Endothelial cell of umbilical vein (primary cell): ENCODE measurements around the gene ADGRF3. TPM values are rescaled to one million over a fixed set of nuclear protein-coding genes. Genes with fewer than 3 reads are reported as not detected.
"Not testable (repeated sequence)": the region's sequence is repeated elsewhere in the genome, so short reads cannot be mapped to it uniquely, and the experiment has no call there.

Experiments
- BruUV-seq: library from RNA; stranded (reverse); fragments of 400-500 nt; replicated peaks from 2 replicates; lab custom pipeline; 2021; lab: Mats Ljungman, UMichigan
- CTCF ChIA-PET: fragments of 300-600, 350-600 bp; sonication (Branson Sonifier 250); formaldehyde crosslinking; loops from one replicate; lab custom pipeline; 2021; ENCODE audit warnings: antibody characterized with exemption, inconsistent platforms; lab: Charles Lee
- POLR2A ChIA-PET: fragments of 300-600, 350-600 bp; sonication (Branson Sonifier 250); formaldehyde crosslinking; loops from one replicate; lab custom pipeline; 2021; ENCODE audit warnings: antibody characterized with exemption, inconsistent platforms; lab: Charles Lee
- DNase-seq: peaks from one replicate; pipeline ENCODE4 v3.0.0-alpha.2; 2011; ENCODE audit warnings: low read depth, low spot score
- FAIRE-seq: peaks from 2 replicates; lab custom pipeline; 2011; peaks lifted over from hg19 to GRCh38; lab: Jason Lieb, UNC
- H2AFZ ChIP-seq: 2 replicates; pipeline ENCODE4 v1.6.0; 2012; ENCODE audit warnings: low read depth, low read length, control low read depth, inconsistent platforms
- H3K27ac ChIP-seq: 2 replicates; pipeline ENCODE4 v1.5.1; 2011; ENCODE audit warnings: low read depth, mild to moderate bottlenecking, control low read depth, low read length, moderate library complexity; ENCODE audit not compliant: insufficient read depth
- H3K27me3 ChIP-seq, 2 experiments: 2 replicates each; pipeline versions ENCODE4 v1.6.0 to v1.6.1; 2011; ENCODE audit warnings: low read length in 2 of 2, mixed read lengths in 1 of 2; ENCODE audit not compliant: control insufficient read depth in 2 of 2, insufficient read depth in 2 of 2
- H3K36me3 ChIP-seq, 2 experiments: 2 replicates in 1 of 2; 3 replicates in 1 of 2; pipeline ENCODE4 v1.5.1; 2011; ENCODE audit warnings: low read length in 2 of 2, mild to moderate bottlenecking in 1 of 2, moderate library complexity in 1 of 2; ENCODE audit not compliant: control insufficient read depth in 2 of 2, insufficient read depth in 2 of 2; ENCODE audit errors: extremely low read depth in 1 of 2
- H3K4me1 ChIP-seq: 3 replicates; pipeline ENCODE4 v1.5.1; 2011; ENCODE audit warnings: mild to moderate bottlenecking, low read length; ENCODE audit not compliant: control insufficient read depth, insufficient read depth; ENCODE audit errors: extremely low read depth
- H3K4me2 ChIP-seq: 2 replicates; pipeline ENCODE4 v1.6.1; 2011; ENCODE audit warnings: low read length, control low read depth, mixed read lengths; ENCODE audit not compliant: insufficient read depth
- H3K4me3 ChIP-seq, 3 experiments: fragments of 200-600 bp in 1 of 3; sonication (generic), shearing (Covaris generic) in 1 of 3; replicated peaks in 1 of 3; 2 replicates each; pipeline ENCODE4 v1.5.1; 2011 to 2016; ENCODE audit warnings: control low read depth in 3 of 3, low read length in 3 of 3, mild to moderate bottlenecking in 2 of 3, inconsistent platforms in 1 of 3, low read depth in 1 of 3, moderate library complexity in 1 of 3; ENCODE audit not compliant: insufficient read depth in 1 of 3
- H3K79me2 ChIP-seq: 2 replicates; pipeline ENCODE4 v1.6.0; 2012; ENCODE audit warnings: low read length, inconsistent platforms; ENCODE audit not compliant: control insufficient read depth, insufficient read depth
- H3K9ac ChIP-seq: replicated peaks from 2 replicates; pipeline ENCODE3; 2011; ENCODE audit warnings: low read length, control low read depth; ENCODE audit not compliant: insufficient read depth; ENCODE audit errors: extremely low read depth
- H3K9me1 ChIP-seq: replicated peaks from 3 replicates; pipeline ENCODE4 v1.6.0; 2011; ENCODE audit warnings: mild to moderate bottlenecking, low read length; ENCODE audit not compliant: control insufficient read depth, insufficient read depth; ENCODE audit errors: extremely low read depth
- H3K9me3 ChIP-seq: replicated peaks from 2 replicates; pipeline ENCODE4 v1.5.1; 2012; ENCODE audit warnings: low read length, inconsistent platforms; ENCODE audit not compliant: control insufficient read depth, insufficient read depth
- H4K20me1 ChIP-seq: replicated peaks from 2 replicates; pipeline ENCODE3; 2011; ENCODE audit warnings: mild to moderate bottlenecking, low read length; ENCODE audit not compliant: control insufficient read depth, insufficient read depth; ENCODE audit errors: extremely low read depth
- EZH2 ChIP-seq: IDR thresholded peaks from 2 replicates; pipeline ENCODE4 v1.6.1; 2012; ENCODE audit warnings: borderline replicate concordance, low read depth, mild to moderate bottlenecking, moderate library complexity, low read length, inconsistent platforms; ENCODE audit not compliant: severe bottlenecking
- JUN ChIP-seq: IDR thresholded peaks from 2 replicates; pipeline ENCODE4 v1.6.1; 2011; ENCODE audit warnings: borderline replicate concordance, low read depth; ENCODE audit not compliant: insufficient read length, insufficient read depth
- MYC ChIP-seq: IDR thresholded peaks from one replicate; pipeline ENCODE4 v1.6.1; 2011; ENCODE audit warnings: mild to moderate bottlenecking, low read depth, low read length
- POLR2AphosphoS5 ChIP-seq: IDR thresholded peaks from 2 replicates; pipeline ENCODE4 v1.6.1; 2012; ENCODE audit warnings: low read depth, mild to moderate bottlenecking, control low read depth, low read length, moderate library complexity; ENCODE audit not compliant: insufficient read depth
- dilution Hi-C: fragments of 300-500 bp; cut with MboI; formaldehyde crosslinking; loops from one replicate; pipeline ENCODE4 v1.15.0; 2019; ENCODE audit warnings: low sequenced_read_pairs; ENCODE audit not compliant: extremely low pct_ligation_motif_present
- intact Hi-C: fragments of 100-400 bp; cut with micrococcal nuclease; formaldehyde crosslinking; loops from one replicate; pipeline ENCODE4 v1.10.0; 2022
- polyA plus RNA-seq, 4 experiments: library from polyadenylated mRNA; depleted of rRNA in 3 of 4; stranded (reverse) in 3 of 4; unstranded in 1 of 4; fragments of >200 nt; gene quantifications; 2 replicates each; pipeline versions ENCODE4 v1.2.1 to v1.2.3, GENCODE V29; 2011 to 2012; ENCODE audit warnings: missing spikeins in 1 of 4
- total RNA-seq: library from RNA; stranded (reverse); gene quantifications from 2 replicates; pipeline ENCODE4 v1.2.3, GENCODE V29; 2021
- TF ChIP-seq, protein P1 (sequence below): IDR thresholded peaks from 2 replicates; pipeline ENCODE4 v1.6.1; 2011; ENCODE audit not compliant: insufficient read depth, insufficient read length

ADGRF3 gene
- total and polyA plus RNA-seq, 2 donors (not counting 3 experiments of a cell fraction or from before 2014, with no cell fraction given), result 0.21 to 0.73 TPM

- FAIRE-seq (no peak), DNase-seq (no peak)
- no peaks in the 10 kb centered on the region for H3K9me3 ChIP-seq
- TF ChIP-seq, protein P1, sequence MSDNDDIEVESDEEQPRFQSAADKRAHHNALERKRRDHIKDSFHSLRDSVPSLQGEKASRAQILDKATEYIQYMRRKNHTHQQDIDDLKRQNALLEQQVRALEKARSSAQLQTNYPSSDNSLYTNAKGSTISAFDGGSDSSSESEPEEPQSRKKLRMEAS, result no peak
- TF ChIP-seq EZH2 (no peak), POLR2AphosphoS5 (no peak), MYC (no peak), JUN (no peak)
- H3K27me3 ChIP-seq, result no peaks in the 10 kb centered on the region
- no peak overlapping the region for H3K4me3 ChIP-seq
- peaks cover 0 to 2% of the 10 kb centered on the region in 2 experiments for H3K36me3 ChIP-seq
- BruUV-seq, result no TSS peak
- H3K4me1 ChIP-seq, result peaks cover 3% of the 10 kb centered on the region
- H3K9ac ChIP-seq, result no peak overlapping the region
- H3K4me2 ChIP-seq, result no peak overlapping the region
- dilution Hi-C loops (no loop called here), intact Hi-C loops (no loop called here)
- no peak overlapping the region for H3K27ac ChIP-seq
- CTCF ChIA-PET, result interaction anchor here (1.7 kb wide), 1 partner anchor 63 kb away, joined by 4 read pairs; no protein-coding TSS in a partner anchor
- H3K79me2 ChIP-seq, result no peaks in the 10 kb centered on the region
- no peaks in the 10 kb centered on the region for H3K9me1 ChIP-seq
- no peaks in the 10 kb centered on the region for H4K20me1 ChIP-seq
- POLR2A ChIA-PET, result no interaction called here
- H2AFZ ChIP-seq, result no peak overlapping the region
These were observed 78.4 kb downstream of the ADGRF3 start for GRCh38 chr2:26268213-26268612.

DNA sequence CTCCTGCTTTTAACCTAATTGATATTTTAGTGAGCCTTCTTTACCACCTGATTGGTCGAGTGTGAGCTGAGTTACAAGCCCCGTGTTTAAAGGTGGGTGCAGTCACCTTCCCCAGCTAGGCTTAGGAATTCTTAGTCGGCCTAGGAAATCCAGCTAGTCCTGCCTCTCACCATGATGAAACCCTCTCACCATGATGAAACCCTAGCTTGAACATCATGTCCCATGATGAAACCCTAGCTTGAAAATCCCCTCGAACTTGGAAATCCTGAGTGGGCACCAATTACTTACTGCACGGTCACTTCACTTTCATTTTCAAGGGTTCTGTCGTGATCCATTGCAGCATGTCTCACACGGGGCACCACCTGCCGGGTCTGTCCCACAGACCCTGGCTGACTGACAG lies 87.8 kb downstream of the ADGRF3 start:
- POLR2A ChIA-PET, dilution Hi-C loops: not testable (repeated sequence)
- CTCF ChIA-PET, result interaction anchor here (1.3 to 1.6 kb wide), 2 partner anchors 9 to 29 kb away, joined by 3 to 4 read pairs; no protein-coding TSS in a partner anchor

More for the DNA sequence above, 87.8 kb downstream of the ADGRF3 start:
- H2AFZ ChIP-seq, H3K4me3 ChIP-seq, FAIRE-seq, H3K27me3 ChIP-seq, BruUV-seq, H3K4me2 ChIP-seq, intact Hi-C loops, H3K79me2 ChIP-seq, H3K9me1 ChIP-seq, H3K9me3 ChIP-seq, H3K4me1 ChIP-seq, H3K27ac ChIP-seq, H3K9ac ChIP-seq, DNase-seq, H3K36me3 ChIP-seq, H4K20me1 ChIP-seq: not testable (repeated sequence)

Other genes with a start within 250 kb of the ADGRF3 start
- 3.1 and 4.5 TPM in 2 replicates for gene GAREM2, start 173.7 kb downstream of the ADGRF3 start, total RNA-seq
- 3.7 TPM in 2 replicates for gene GAREM2, start 173.7 kb downstream of the ADGRF3 start, polyA plus RNA-seq
- 151 and 158 TPM in 2 replicates for gene HADHA, start 102.2 kb downstream of the ADGRF3 start, total RNA-seq
- gene HADHA, start 102.2 kb downstream of the ADGRF3 start, polyA plus RNA-seq, result 67.5 and 79.4 TPM in 2 replicates
- gene HADHB, start 101.8 kb downstream of the ADGRF3 start, total RNA-seq, result 85.6 and 100 TPM in 2 replicates
- gene HADHB, start 101.8 kb downstream of the ADGRF3 start, polyA plus RNA-seq, result 69.7 and 92.9 TPM in 2 replicates
- 23.1 and 25.3 TPM in 2 replicates for gene SELENOI, start 646 bp downstream of the ADGRF3 start, total RNA-seq
- gene SELENOI, start 646 bp downstream of the ADGRF3 start, polyA plus RNA-seq, result 4.8 and 10.8 TPM in 2 replicates
- 0.21 and 0.44 TPM in 2 replicates for gene DRC1, start 55.1 kb upstream of the ADGRF3 start, total RNA-seq
- gene DRC1, start 55.1 kb upstream of the ADGRF3 start, polyA plus RNA-seq, result not detected in 2 replicates
- 0.16 and 0.22 TPM in 2 replicates for gene OTOF, start 131.3 kb upstream of the ADGRF3 start, total RNA-seq
- 0.05 and 0.06 TPM in 2 replicates for gene OTOF, start 131.3 kb upstream of the ADGRF3 start, polyA plus RNA-seq